IMR-90 (cell line): ENCODE results near the gene MYCBPAP. TPM values are rescaled to one million over a fixed set of nuclear protein-coding genes. Genes with fewer than 3 reads are reported as not detected.

Experiments used
- ATAC-seq: fragments of 200-7000 bp; cut with Tn5 transposase; 2 replicates; pipeline ENCODE4 v1.9.1; 2020; ENCODE audit warnings: low read depth, mild to moderate bottlenecking, moderate library complexity
- BruUV-seq: library from RNA; stranded (reverse); fragments of 400-500 nt; replicated peaks from 2 replicates; lab custom pipeline; 2021; lab: Mats Ljungman, UMichigan
- CTCF ChIA-PET: fragments of 300-600 bp; formaldehyde crosslinking; extraction: SDS; loops from one replicate; lab custom pipeline; 2021; ENCODE audit warnings: antibody characterized with exemption; lab: Yijun Ruan, JAX
- POLR2A ChIA-PET: fragments of 300-600 bp; sonication (Branson Sonifier 250); formaldehyde crosslinking; loops from one replicate; lab custom pipeline; 2022; ENCODE audit warnings: antibody characterized with exemption; ENCODE audit not compliant: unreplicated experiment; lab: Charles Lee
- DNase-seq: peaks from one replicate; pipeline ENCODE4 v3.0.0; 2013
- H2AFZ ChIP-seq: replicated peaks from 2 replicates; pipeline ENCODE3; 2013; ENCODE audit warnings: low read length, mild to moderate bottlenecking; ENCODE audit not compliant: poor library complexity
- H2AK5ac ChIP-seq: 2 replicates; pipeline ENCODE4 v1.6.1; 2013; ENCODE audit warnings: low read depth, low read length, inconsistent platforms
- H2AK9ac ChIP-seq: replicated peaks from 2 replicates; pipeline ENCODE3; 2013; ENCODE audit warnings: mild to moderate bottlenecking, low read depth, low read length, moderate library complexity; ENCODE audit not compliant: poor library complexity
- H2BK120ac ChIP-seq: 2 replicates; pipeline ENCODE4 v1.6.1; 2013; ENCODE audit warnings: low read depth, low read length, inconsistent platforms
- H2BK15ac ChIP-seq: 3 replicates; pipeline ENCODE4 v1.6.1; 2013; ENCODE audit warnings: low read depth, low read length, inconsistent platforms
- H2BK20ac ChIP-seq: 2 replicates; pipeline ENCODE4 v1.6.1; 2013; ENCODE audit warnings: low read depth, mild to moderate bottlenecking, inconsistent platforms, low read length, moderate library complexity
- H2BK5ac ChIP-seq: 2 replicates; pipeline ENCODE4 v1.6.1; 2013; ENCODE audit warnings: mild to moderate bottlenecking, low read depth, low read length, inconsistent platforms; ENCODE audit not compliant: poor library complexity, severe bottlenecking
- H3K14ac ChIP-seq: replicated peaks from 2 replicates; pipeline ENCODE4 v1.6.1; 2013; ENCODE audit warnings: low read depth, low read length, inconsistent platforms
- H3K18ac ChIP-seq: 2 replicates; pipeline ENCODE4 v1.6.1; 2013; ENCODE audit warnings: low read depth, low read length, control low read depth
- H3K23ac ChIP-seq: 2 replicates; pipeline ENCODE4 v1.6.1; 2013; ENCODE audit warnings: low read depth, low read length, inconsistent platforms
- H3K27ac ChIP-seq: 2 replicates; pipeline ENCODE4 v1.5.1; 2013; ENCODE audit warnings: mild to moderate bottlenecking, control low read depth, low read length; ENCODE audit not compliant: insufficient read depth
- H3K27me3 ChIP-seq: 2 replicates; pipeline ENCODE4 v1.6.1; 2013; ENCODE audit warnings: low read length; ENCODE audit not compliant: control insufficient read depth, insufficient read depth
- H3K36me3 ChIP-seq: 2 replicates; pipeline ENCODE4 v1.6.1; 2013; ENCODE audit warnings: low read length, mixed read lengths; ENCODE audit not compliant: control insufficient read depth, insufficient read depth
- H3K4ac ChIP-seq: 2 replicates; pipeline ENCODE4 v1.6.1; 2013; ENCODE audit warnings: low read depth, low read length, inconsistent platforms
- H3K4me1 ChIP-seq: 2 replicates; pipeline ENCODE4 v1.6.1; 2013; ENCODE audit warnings: low read length, mixed read lengths; ENCODE audit not compliant: control insufficient read depth, insufficient read depth
- H3K4me2 ChIP-seq: 2 replicates; pipeline ENCODE4 v1.6.1; 2013; ENCODE audit warnings: low read depth, mild to moderate bottlenecking, control low read depth, low read length, moderate library complexity
- H3K4me3 ChIP-seq: 2 replicates; pipeline ENCODE4 v1.5.1; 2013; ENCODE audit warnings: low read depth, mild to moderate bottlenecking, control low read depth, low read length, moderate library complexity; ENCODE audit not compliant: insufficient read depth
- H3K56ac ChIP-seq: 2 replicates; pipeline ENCODE4 v1.6.1; 2013; ENCODE audit warnings: low read length, inconsistent platforms; ENCODE audit not compliant: insufficient read depth; ENCODE audit errors: extremely low read depth
- H3K79me1 ChIP-seq, 2 experiments: 2 replicates each; pipeline ENCODE4 v1.6.1; 2013; ENCODE audit warnings: low read length in 2 of 2, inconsistent platforms in 1 of 2, low read depth in 1 of 2
- H3K9ac ChIP-seq: 2 replicates; pipeline ENCODE4 v1.6.1; 2013; ENCODE audit warnings: low read depth, low read length, control low read depth
- H3K9me1 ChIP-seq: 2 replicates; pipeline ENCODE4 v1.6.1; 2013; ENCODE audit warnings: low read length, inconsistent platforms; ENCODE audit not compliant: insufficient read depth
- H3K9me3 ChIP-seq: 2 replicates; pipeline ENCODE4 v1.6.1; 2013; ENCODE audit warnings: low read length; ENCODE audit not compliant: control insufficient read depth, insufficient read depth
- H4K20me1 ChIP-seq: 2 replicates; pipeline ENCODE4 v1.6.1; 2013; ENCODE audit warnings: low read length, inconsistent platforms; ENCODE audit not compliant: insufficient read depth
- H4K5ac ChIP-seq: 2 replicates; pipeline ENCODE4 v1.6.1; 2013; ENCODE audit warnings: mild to moderate bottlenecking, low read depth, low read length, control low read depth
- H4K8ac ChIP-seq, 2 experiments: 2 replicates each; pipeline ENCODE4 v1.6.1; 2013; ENCODE audit warnings: low read depth in 2 of 2, low read length in 2 of 2, control low read depth in 1 of 2, inconsistent platforms in 1 of 2
- H4K91ac ChIP-seq: 2 replicates; pipeline ENCODE4 v1.6.1; 2013; ENCODE audit warnings: low read depth, low read length, inconsistent platforms; ENCODE audit not compliant: insufficient read depth
- BHLHE40 ChIP-seq: fragments of 150-350 bp; IDR thresholded peaks from 2 replicates; pipeline ENCODE4 v1.6.1; 2016; ENCODE audit warnings: mild to moderate bottlenecking, low read depth, low read length
- CHD1 ChIP-seq: IDR thresholded peaks from 2 replicates; pipeline ENCODE4 v1.6.1; 2012; ENCODE audit warnings: low read depth, low read length, improper control_type of control experiment
- MAFK ChIP-seq: IDR thresholded peaks from 2 replicates; pipeline ENCODE4 v1.6.1; 2012; ENCODE audit warnings: low read depth, low read length, improper control_type of control experiment
- MAZ ChIP-seq: IDR thresholded peaks from 2 replicates; pipeline ENCODE4 v1.6.1; 2012; ENCODE audit warnings: low read depth, mild to moderate bottlenecking, low read length, improper control_type of control experiment, moderate library complexity, borderline replicate concordance
- MXI1 ChIP-seq: IDR thresholded peaks from 2 replicates; pipeline ENCODE4 v1.6.1; 2012; ENCODE audit warnings: low read depth, mild to moderate bottlenecking, low read length, moderate library complexity, borderline replicate concordance
- NFE2L2 ChIP-seq: fragments of 150-350 bp; IDR thresholded peaks from 2 replicates; pipeline ENCODE4 v1.6.1; 2016; ENCODE audit warnings: low read depth, mild to moderate bottlenecking, low read length
- POLR2A ChIP-seq: IDR thresholded peaks from 2 replicates; pipeline ENCODE4 v1.6.1; 2012; ENCODE audit warnings: mild to moderate bottlenecking, low read depth, low read length
- RCOR1 ChIP-seq: IDR thresholded peaks from 2 replicates; pipeline ENCODE4 v1.6.1; 2012; ENCODE audit warnings: mild to moderate bottlenecking, low read length, improper control_type of control experiment; ENCODE audit not compliant: insufficient replicate concordance
- SMC3 ChIP-seq: fragments of 150-350 bp; IDR thresholded peaks from 2 replicates; pipeline ENCODE4 v1.6.1; 2016; ENCODE audit warnings: low read depth, mild to moderate bottlenecking, antibody characterized with exemption, low read length, moderate library complexity
- WGBS, 2 experiments: methylation state at CpG; one replicate each; pipeline versions ENCODE4 v1.1.5 to v1.1.7; 2013; ENCODE audit warnings: missing lambda C conversion rate in 2 of 2; ENCODE audit not compliant: insufficient read length in 1 of 2; ENCODE audit errors: extremely low coverage in 2 of 2; 5-methylcytosine and 5-hydroxymethylcytosine counted together
- dilution Hi-C: fragments of 300-500 bp; cut with HindIII; formaldehyde crosslinking; loops from one replicate; pipeline ENCODE4 v1.14.3; 2018; ENCODE audit warnings: low sequenced_read_pairs; ENCODE audit not compliant: unreplicated experiment
- in situ Hi-C: fragments of 300-500 bp; cut with MboI; formaldehyde crosslinking; loops from 3 replicates; pipeline ENCODE4 v1.14.3; 2019; ENCODE audit warnings: low sequenced_read_pairs, inconsistent platforms, mixed read lengths
- intact Hi-C: fragments of 100-400 bp; cut with micrococcal nuclease; formaldehyde crosslinking; loops from 2 replicates; pipeline ENCODE4 v1.10.0; 2022
- polyA plus RNA-seq, 3 experiments: library from polyadenylated mRNA; depleted of rRNA; stranded (reverse); fragments of >200 nt; gene quantifications; 2 replicates each; pipeline ENCODE4 v1.2.3, GENCODE V29; 2012; ENCODE audit warnings: low replicate concordance in 1 of 3
- total RNA-seq: library from RNA; depleted of rRNA; stranded (reverse); fragments of >200 nt; gene quantifications from 2 replicates; pipeline ENCODE4 v1.2.3, GENCODE V29; 2012
- TF ChIP-seq, protein P1 (sequence below): conservative IDR thresholded peaks from 2 replicates; pipeline ENCODE4 v1.5.1; 2012; ENCODE audit warnings: mild to moderate bottlenecking, low read depth, low read length, improper control_type of control experiment
- TF ChIP-seq, protein P2 (sequence below): fragments of 150-350 bp; IDR thresholded peaks from 2 replicates; pipeline ENCODE4 v1.6.1; 2017; ENCODE audit warnings: mild to moderate bottlenecking, antibody characterized with exemption, low read length, low read depth

Gene MYCBPAP
- total and polyA plus RNA-seq, 2 of the 4 experiments (the other 2 are of a cell fraction): 0.17 to 0.18 TPM

DNA sequence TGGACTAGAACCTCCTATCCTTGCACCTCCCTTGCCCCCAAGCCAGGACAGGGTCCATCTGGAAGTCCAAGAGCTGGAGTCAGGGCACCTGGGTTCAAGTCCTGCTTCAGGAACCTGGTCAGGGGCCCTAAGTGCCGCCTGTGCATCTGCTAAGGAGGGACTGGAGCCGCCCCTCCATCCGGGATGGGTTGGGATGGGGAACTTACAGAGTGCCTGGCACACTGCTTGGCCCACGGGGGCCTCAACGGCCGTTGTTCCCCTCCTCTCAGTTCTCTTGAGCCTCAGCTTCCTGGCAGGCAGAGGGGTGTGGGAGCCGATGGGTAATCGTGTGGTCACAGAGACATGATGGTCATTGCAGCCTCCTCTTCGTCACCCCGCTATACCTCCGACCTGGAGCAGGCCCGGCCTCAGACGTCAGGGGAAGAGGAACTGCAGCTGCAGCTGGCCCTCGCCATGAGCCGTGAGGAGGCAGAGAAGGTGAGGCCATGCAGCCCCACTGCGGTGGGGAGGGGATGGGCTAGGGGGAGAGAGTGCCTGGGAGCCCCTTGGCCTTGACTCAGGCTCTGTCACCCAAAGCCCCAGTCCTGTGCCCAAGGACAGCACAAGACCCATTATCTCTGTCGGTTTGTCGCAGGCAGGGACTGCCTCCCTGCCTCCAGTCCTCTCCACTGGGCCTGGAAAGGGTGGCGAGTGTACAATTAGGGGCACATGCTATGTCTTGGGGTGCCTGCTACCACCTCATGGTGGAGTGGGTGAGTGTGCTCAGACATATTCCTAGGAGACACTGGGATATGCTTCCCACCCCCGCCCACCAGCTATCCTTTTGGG lies 29.7 kb downstream of the MYCBPAP start:
- no peak overlapping the region for H3K14ac ChIP-seq
- H3K4me3 ChIP-seq: no peak overlapping the region
- no peak overlapping the region for H4K91ac ChIP-seq
- no peak overlapping the region for H3K18ac ChIP-seq
- dilution Hi-C loops (no loop called here), intact Hi-C loops (no loop called here), in situ Hi-C loops (no loop called here)
- H2AFZ ChIP-seq: no peak overlapping the region
- ATAC-seq (no peak), DNase-seq (no peak)
- no peak overlapping the region for H2BK120ac ChIP-seq
- H2BK20ac ChIP-seq: no peak overlapping the region
- H3K79me1 ChIP-seq: peaks cover 0 to 7% of the 10 kb centered on the region in 2 experiments; a peak in 2 of 4 replicates
- POLR2A ChIA-PET: no interaction called here
- H3K4me2 ChIP-seq: no peak overlapping the region
- CTCF ChIA-PET: no interaction called here
- H3K9ac ChIP-seq: no peak overlapping the region
- no peak overlapping the region for H2AK9ac ChIP-seq
- H3K9me1 ChIP-seq: peaks cover 3% of the 10 kb centered on the region
- WGBS, 2 experiments: 85% methylated on average over 4 of the region's 20 CpGs; no CpG with 5 or more reads in 1 of the 2 experiments
- H4K5ac ChIP-seq: no peak overlapping the region
- TF ChIP-seq NFE2L2 (no peak), RCOR1 (no peak), MXI1 (no peak), CHD1 (no peak), MAZ (no peak), POLR2A (no peak), BHLHE40 (no peak), SMC3 (no peak), MAFK (no peak)
- TF ChIP-seq, protein P1, sequence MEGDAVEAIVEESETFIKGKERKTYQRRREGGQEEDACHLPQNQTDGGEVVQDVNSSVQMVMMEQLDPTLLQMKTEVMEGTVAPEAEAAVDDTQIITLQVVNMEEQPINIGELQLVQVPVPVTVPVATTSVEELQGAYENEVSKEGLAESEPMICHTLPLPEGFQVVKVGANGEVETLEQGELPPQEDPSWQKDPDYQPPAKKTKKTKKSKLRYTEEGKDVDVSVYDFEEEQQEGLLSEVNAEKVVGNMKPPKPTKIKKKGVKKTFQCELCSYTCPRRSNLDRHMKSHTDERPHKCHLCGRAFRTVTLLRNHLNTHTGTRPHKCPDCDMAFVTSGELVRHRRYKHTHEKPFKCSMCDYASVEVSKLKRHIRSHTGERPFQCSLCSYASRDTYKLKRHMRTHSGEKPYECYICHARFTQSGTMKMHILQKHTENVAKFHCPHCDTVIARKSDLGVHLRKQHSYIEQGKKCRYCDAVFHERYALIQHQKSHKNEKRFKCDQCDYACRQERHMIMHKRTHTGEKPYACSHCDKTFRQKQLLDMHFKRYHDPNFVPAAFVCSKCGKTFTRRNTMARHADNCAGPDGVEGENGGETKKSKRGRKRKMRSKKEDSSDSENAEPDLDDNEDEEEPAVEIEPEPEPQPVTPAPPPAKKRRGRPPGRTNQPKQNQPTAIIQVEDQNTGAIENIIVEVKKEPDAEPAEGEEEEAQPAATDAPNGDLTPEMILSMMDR: no peak
- TF ChIP-seq, protein P2, sequence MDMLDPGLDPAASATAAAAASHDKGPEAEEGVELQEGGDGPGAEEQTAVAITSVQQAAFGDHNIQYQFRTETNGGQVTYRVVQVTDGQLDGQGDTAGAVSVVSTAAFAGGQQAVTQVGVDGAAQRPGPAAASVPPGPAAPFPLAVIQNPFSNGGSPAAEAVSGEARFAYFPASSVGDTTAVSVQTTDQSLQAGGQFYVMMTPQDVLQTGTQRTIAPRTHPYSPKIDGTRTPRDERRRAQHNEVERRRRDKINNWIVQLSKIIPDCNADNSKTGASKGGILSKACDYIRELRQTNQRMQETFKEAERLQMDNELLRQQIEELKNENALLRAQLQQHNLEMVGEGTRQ: no peak
- peaks cover 8% of the 10 kb centered on the region for H3K27me3 ChIP-seq
- no peaks in the 10 kb centered on the region; the same call in 1 of the 2 replicates for H4K20me1 ChIP-seq
- H3K4ac ChIP-seq: no peak overlapping the region
- H3K56ac ChIP-seq: no peak overlapping the region
- no peak overlapping the region for H2BK5ac ChIP-seq
- no peaks in the 10 kb centered on the region for H3K36me3 ChIP-seq
- no peak overlapping the region for H2AK5ac ChIP-seq
- H3K23ac ChIP-seq: no peak overlapping the region
- H2BK15ac ChIP-seq: no peak overlapping the region
- no peak overlapping the region for H3K27ac ChIP-seq
- BruUV-seq: no TSS peak
- no peak overlapping the region for H4K8ac ChIP-seq
- no peaks in the 10 kb centered on the region for H3K9me3 ChIP-seq
- peaks cover 22% of the 10 kb centered on the region; the same call in 1 of the 2 replicates for H3K4me1 ChIP-seq
